ENCODE results near the gene SLC13A3. TPM values are rescaled to one million over a fixed set of nuclear protein-coding genes. Genes with fewer than 3 reads are reported as not detected.

SLC13A3 gene
- total RNA-seq, 4 donors from 2014 or later: 1.2 to 3.5 (median 1.9) TPM

DNA sequence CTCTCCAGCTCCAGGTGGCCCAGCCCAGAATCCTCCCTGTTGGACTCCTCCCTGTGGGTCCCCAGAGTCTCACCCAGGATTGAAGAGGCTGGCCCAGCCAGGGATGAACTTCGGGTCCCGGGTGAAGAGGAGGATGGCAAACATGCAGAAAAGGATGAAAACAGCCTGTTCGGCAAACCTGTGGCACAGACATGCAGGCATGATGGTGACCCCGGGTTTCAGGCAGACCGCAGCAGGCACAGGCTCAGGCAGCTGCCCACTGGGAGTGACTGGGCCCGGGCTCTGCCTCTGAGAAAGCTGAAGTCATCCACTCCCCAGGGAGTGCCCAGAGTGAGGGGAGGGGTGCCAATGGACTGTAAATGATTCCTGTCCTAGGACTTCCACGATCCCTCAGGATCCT lies 63.3 kb downstream of the SLC13A3 start:
- DNase-seq (ENCODE audit: low spot score) (no peak), ATAC-seq (ENCODE audit: low FRiP score) (no peak)
- TF ChIP-seq, protein P1, sequence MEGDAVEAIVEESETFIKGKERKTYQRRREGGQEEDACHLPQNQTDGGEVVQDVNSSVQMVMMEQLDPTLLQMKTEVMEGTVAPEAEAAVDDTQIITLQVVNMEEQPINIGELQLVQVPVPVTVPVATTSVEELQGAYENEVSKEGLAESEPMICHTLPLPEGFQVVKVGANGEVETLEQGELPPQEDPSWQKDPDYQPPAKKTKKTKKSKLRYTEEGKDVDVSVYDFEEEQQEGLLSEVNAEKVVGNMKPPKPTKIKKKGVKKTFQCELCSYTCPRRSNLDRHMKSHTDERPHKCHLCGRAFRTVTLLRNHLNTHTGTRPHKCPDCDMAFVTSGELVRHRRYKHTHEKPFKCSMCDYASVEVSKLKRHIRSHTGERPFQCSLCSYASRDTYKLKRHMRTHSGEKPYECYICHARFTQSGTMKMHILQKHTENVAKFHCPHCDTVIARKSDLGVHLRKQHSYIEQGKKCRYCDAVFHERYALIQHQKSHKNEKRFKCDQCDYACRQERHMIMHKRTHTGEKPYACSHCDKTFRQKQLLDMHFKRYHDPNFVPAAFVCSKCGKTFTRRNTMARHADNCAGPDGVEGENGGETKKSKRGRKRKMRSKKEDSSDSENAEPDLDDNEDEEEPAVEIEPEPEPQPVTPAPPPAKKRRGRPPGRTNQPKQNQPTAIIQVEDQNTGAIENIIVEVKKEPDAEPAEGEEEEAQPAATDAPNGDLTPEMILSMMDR (IDR thresholded peaks at IDR 0.05): no peak

DNA sequence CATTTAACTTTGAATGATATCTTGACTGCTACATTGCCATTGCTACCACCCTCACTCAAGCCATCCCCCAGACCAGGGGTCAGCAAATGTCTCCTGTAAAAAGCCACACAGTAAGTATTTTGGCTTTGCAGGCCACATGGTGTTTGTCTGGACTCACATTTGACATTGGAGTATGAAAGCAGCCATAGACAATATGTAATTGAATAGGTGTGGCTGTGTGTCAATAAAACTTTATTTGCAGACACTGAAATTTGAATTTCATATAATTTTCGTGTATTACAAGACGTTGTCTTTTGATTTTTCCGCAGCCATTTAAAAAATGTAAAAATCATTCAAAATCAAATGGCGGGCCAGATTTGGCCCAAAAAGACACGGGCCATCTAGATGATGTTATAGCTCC lies 64.5 kb downstream of the SLC13A3 start:
- TF ChIP-seq, protein P1 (IDR thresholded peaks at IDR 0.05): no peak
- ATAC-seq (ENCODE audit: low FRiP score) (no peak), DNase-seq (ENCODE audit: low spot score) (no peak)

DNA sequence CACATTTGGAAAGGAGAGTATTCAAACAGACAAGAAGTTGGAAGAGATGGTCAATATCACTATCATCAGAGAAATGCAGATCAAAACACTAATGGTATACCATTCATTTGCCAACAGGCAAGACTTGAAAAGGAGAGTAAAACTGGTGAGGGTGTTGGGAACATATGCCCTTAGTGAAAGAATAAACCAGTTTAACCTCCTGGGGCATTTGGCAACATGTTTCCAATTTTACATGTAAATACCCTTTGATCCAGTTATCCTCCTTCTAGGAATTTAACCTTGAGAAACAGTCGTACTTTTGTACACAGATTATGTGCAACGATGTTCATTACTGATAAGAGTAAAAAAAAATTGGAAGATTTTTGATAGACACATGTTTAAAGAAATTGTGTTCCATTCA lies 66.8 kb downstream of the SLC13A3 start:
- DNase-seq (ENCODE audit: low spot score): no peak
- TF ChIP-seq, protein P1 (IDR thresholded peaks at IDR 0.05): no peak
- ATAC-seq (ENCODE audit: low FRiP score): no peak

DNA sequence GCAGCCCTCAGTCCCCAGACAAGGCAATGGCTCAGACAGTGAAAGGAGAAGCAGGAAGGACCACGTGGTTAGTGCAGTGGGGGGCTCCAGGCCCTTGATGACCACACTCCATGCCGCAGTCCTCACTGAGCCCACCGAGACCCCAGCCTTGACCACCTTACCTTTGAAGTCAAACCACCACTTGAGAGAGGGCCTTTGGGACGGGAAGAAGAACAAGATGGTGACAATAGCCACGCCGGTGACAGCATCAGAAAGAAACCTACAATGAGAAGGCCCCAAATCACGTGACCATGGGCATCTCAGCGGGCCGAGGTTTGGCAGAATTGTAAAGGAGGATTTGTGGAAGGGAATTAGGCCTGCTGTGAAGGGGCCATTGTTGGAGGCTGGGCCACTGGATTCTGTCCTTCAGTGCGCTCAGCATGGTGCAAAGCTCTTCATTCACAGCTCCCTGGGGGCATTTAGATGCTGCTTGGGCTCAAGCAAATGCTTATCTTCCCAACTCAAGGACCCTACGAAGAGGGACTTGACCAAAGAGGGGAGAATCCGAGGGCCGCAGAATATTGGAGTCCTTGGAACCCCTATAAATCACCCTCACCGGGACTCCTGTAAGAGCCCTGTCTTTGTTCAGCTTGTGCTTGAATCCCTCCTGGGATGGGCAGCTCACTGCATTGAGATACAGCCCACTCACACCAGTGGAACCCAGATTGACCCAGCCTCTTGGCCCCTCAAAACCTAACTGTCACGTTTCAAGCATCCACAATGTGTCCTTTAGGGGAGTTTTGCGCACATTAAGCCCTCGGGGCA lies 67.6 kb downstream of the SLC13A3 start:
- ATAC-seq (ENCODE audit: low FRiP score): no peak
- TF ChIP-seq, protein P1 (IDR thresholded peaks at IDR 0.05): no peak
- DNase-seq (ENCODE audit: low spot score): no peak

DNA sequence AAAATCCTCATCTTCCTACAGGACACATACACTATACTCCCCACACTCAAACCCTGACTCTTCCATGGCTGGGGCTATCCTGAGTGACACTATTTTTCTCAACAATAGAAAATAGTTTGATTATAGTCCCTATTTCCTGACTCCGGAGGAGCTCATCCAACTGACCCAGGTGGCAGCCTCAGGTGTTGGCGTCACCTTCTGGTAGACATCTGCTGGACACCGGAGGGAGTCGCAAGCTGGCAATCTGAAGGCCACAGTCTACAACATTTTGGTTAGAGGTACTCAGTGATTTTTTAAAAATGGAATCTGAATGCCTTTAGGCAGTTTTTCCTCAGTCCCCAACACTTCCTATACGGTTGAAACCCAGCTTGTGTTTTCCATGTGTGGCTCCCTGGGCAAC lies 68.6 kb downstream of the SLC13A3 start:
- TF ChIP-seq, protein P1 (IDR thresholded peaks at IDR 0.05): no peak

DNA sequence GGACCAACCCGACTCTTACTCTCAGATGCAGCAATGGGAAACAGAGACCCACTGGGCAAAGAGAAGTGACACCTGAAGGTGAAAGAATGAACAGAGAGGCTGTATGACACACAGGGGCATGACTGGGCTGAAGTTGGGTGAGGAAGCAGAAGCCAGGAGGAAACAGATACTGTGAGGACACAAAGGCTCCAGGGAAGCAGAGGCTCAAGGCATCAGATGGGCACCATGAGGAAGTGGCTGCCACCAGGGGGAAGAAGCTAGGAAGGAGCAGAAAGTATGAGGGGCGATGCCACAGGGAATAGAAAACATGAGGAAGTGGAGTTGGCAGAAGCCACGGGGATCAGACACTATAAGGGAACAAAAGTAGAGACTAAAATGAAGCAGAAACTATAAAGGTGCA lies 69.9 kb downstream of the SLC13A3 start:
- TF ChIP-seq, protein P1 (IDR thresholded peaks at IDR 0.05): no peak
- DNase-seq (ENCODE audit: low spot score): no peak
- no peak for ATAC-seq (ENCODE audit: low FRiP score)

More for the DNA sequence above, 68.6 kb downstream of the SLC13A3 start:
- DNase-seq (ENCODE audit: low spot score): no peak
- no peak for ATAC-seq (ENCODE audit: low FRiP score)

DNA sequence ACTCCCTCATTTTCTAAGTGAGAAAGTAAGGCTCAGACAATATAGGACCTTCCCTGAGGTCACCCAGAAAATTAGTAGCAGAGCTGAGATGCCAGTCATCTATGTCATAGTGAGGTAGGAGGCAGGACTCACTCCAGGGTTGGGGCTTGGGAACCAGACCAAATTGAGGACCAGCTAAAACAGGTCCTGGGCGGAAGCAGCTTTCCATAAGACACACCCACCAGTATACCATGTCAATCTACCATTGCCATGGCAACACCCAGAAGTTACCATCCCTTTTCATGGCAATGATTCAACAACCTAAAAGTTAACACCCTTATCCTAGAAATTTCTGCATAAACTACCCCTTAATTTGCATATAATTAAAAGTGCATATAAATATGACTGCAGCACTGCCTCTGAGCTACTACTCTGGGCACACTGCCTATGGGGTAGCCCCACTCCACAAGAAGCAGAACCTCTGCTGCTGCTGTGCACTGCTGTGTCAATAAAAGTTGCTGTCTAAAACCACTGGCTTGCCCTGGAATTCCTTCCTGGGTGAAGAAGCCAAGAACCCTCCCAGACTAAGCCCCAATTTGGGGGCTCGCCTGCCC lies 70.5 kb downstream of the SLC13A3 start:
- no peak for ATAC-seq (ENCODE audit: low FRiP score)
- DNase-seq (ENCODE audit: low spot score): no peak
- TF ChIP-seq, protein P1 (IDR thresholded peaks at IDR 0.05): no peak

All from omental fat pad (tissue), 4 donors.